K562 (cell line): ENCODE measurements around the gene C18orf32. TPM values are rescaled to one million over a fixed set of nuclear protein-coding genes. Genes with fewer than 3 reads are reported as not detected.

Experiments
- ATAC-seq: fragments of 200-7000 bp; cut with Tn5 transposase; 3 replicates; pipeline ENCODE4 v1.9.1; 2020; ENCODE audit warnings: moderate library complexity
- BruUV-seq: library from RNA; stranded (reverse); fragments of 400-500 nt; replicated peaks from 2 replicates; lab custom pipeline; 2021; lab: Mats Ljungman, UMichigan
- CTCF ChIA-PET: fragments of 300-600 bp; formaldehyde crosslinking; extraction: SDS; loops from one replicate; lab custom pipeline; 2021; ENCODE audit warnings: low intra/inter-chr PET ratio; lab: Yijun Ruan, JAX
- POLR2A ChIA-PET: fragments of 300-600, 350-650 bp; sonication (Branson Sonifier 250); formaldehyde crosslinking; extraction: SDS; loops from one replicate; lab custom pipeline; 2021; ENCODE audit warnings: antibody characterized with exemption, inconsistent platforms; lab: Yijun Ruan, JAX
- DNase-seq, 4 experiments: peaks; one replicate each; pipeline versions ENCODE4 v3.0.0 to v3.0.0-alpha.2; 2011 to 2018; ENCODE audit warnings: low spot score in 3 of 4, mixed read lengths in 3 of 4; ENCODE audit errors: extremely low read depth in 1 of 4
- FAIRE-seq: peaks from 2 replicates; lab custom pipeline; 2011; peaks lifted over from hg19 to GRCh38; lab: Jason Lieb, UNC
- H2AFZ ChIP-seq: 2 replicates; pipeline ENCODE4 v1.6.0; 2011; ENCODE audit warnings: low read depth, low read length, control low read depth, inconsistent platforms
- H3K27ac ChIP-seq: fragments of 200-600 bp; 3 replicates; pipeline ENCODE4 v1.8.0; 2011; ENCODE audit warnings: low read depth, mild to moderate bottlenecking, control low read depth, inconsistent platforms, low read length, moderate library complexity, mixed read lengths; ENCODE audit errors: extremely low read depth
- H3K27me3 ChIP-seq, 2 experiments: fragments of 300-600 bp in 1 of 2; 2 replicates in 1 of 2; 3 replicates in 1 of 2; pipeline versions ENCODE4 v1.6.0 to v1.8.0; 2011; ENCODE audit warnings: inconsistent platforms in 2 of 2, low read length in 2 of 2, mild to moderate bottlenecking in 1 of 2, mixed read lengths in 1 of 2, moderate library complexity in 1 of 2; ENCODE audit not compliant: control insufficient read depth in 2 of 2, insufficient read depth in 2 of 2
- H3K36me3 ChIP-seq: fragments of 300-600 bp; 3 replicates; pipeline ENCODE4 v1.8.0; 2011; ENCODE audit warnings: mild to moderate bottlenecking, low read length, inconsistent platforms; ENCODE audit not compliant: control insufficient read depth, insufficient read depth
- H3K4me1 ChIP-seq, 2 experiments: fragments of 200-600 bp in 1 of 2; replicated peaks in 1 of 2; 2 replicates in 1 of 2; 3 replicates in 1 of 2; pipeline versions ENCODE4 v1.5.1 to v1.8.0; 2011; ENCODE audit warnings: inconsistent platforms in 2 of 2, low read length in 2 of 2, mild to moderate bottlenecking in 1 of 2, mixed read lengths in 1 of 2, moderate library complexity in 1 of 2; ENCODE audit not compliant: control insufficient read depth in 2 of 2, insufficient read depth in 2 of 2
- H3K4me2 ChIP-seq: 2 replicates; pipeline ENCODE4 v1.6.1; 2011; ENCODE audit warnings: low read length, control low read depth, inconsistent platforms, mixed read lengths; ENCODE audit not compliant: insufficient read depth
- H3K4me3 ChIP-seq: fragments of 200-600 bp; sonication (generic), shearing (Covaris generic); 2 replicates; pipeline ENCODE4 v1.5.1; 2016; ENCODE audit warnings: control low read depth, inconsistent platforms
- H3K79me2 ChIP-seq: fragments of 200-600 bp; 3 replicates; pipeline ENCODE4 v1.8.0; 2011; ENCODE audit warnings: low read length, inconsistent platforms; ENCODE audit not compliant: control insufficient read depth, insufficient read depth
- H3K9ac ChIP-seq, 2 experiments: 2 replicates each; pipeline versions ENCODE4 v1.6.0 to v1.6.1; 2011; ENCODE audit warnings: low read depth in 2 of 2, low read length in 2 of 2, control low read depth in 1 of 2, inconsistent platforms in 1 of 2, mild to moderate bottlenecking in 1 of 2, mixed read lengths in 1 of 2; ENCODE audit not compliant: insufficient read depth in 1 of 2
- H3K9me1 ChIP-seq: one replicate; pipeline ENCODE4 v1.6.0; 2011; ENCODE audit warnings: inconsistent platforms, mild to moderate bottlenecking, low read length, moderate library complexity; ENCODE audit not compliant: control insufficient read depth, insufficient read depth
- H3K9me3 ChIP-seq: replicated peaks from 2 replicates; pipeline ENCODE4 v1.5.1; 2011; ENCODE audit warnings: low read depth, low read length, inconsistent platforms; ENCODE audit not compliant: control insufficient read depth, insufficient read depth
- H4K20me1 ChIP-seq: replicated peaks from 2 replicates; pipeline ENCODE4 v1.6.1; 2011; ENCODE audit warnings: low read length, inconsistent platforms, mixed read lengths; ENCODE audit not compliant: control insufficient read depth, insufficient read depth
- BCL6 ChIP-seq: fragments of 250-450 bp; sonication (Bioruptor Pico); IDR thresholded peaks from 2 replicates; pipeline ENCODE4 v1.4.0; 2020
- MEIS2 ChIP-seq: fragments of 450-650 bp; IDR thresholded peaks from 2 replicates; pipeline ENCODE4 v1.6.1; 2014; ENCODE audit warnings: mild to moderate bottlenecking; ENCODE audit not compliant: partially characterized antibody
- PBX2 ChIP-seq, 2 experiments: IDR thresholded peaks in 1 of 2; conservative IDR thresholded peaks in 1 of 2; 2 replicates each; pipeline ENCODE4 v1.6.1; 2016; ENCODE audit warnings: low read depth in 2 of 2, mild to moderate bottlenecking in 1 of 2, missing compliant biosample characterization in 1 of 2, missing genetic modification characterization in 1 of 2, moderate library complexity in 1 of 2
- PHB ChIP-seq: fragments of 250-450 bp; sonication (Bioruptor Pico); IDR thresholded peaks from 2 replicates; pipeline ENCODE4 v1.5.0; 2021
- POLR2B ChIP-seq: fragments of 450-650 bp; IDR thresholded peaks from 2 replicates; pipeline ENCODE4 v1.6.1; 2018; ENCODE audit warnings: low read depth; ENCODE audit not compliant: partially characterized antibody
- WGBS: fragments of 100-300 bp; shearing (Covaris generic); methylation state at CpG from one replicate; pipeline ENCODE4 v1.1.6; 2016; ENCODE audit warnings: low coverage, mixed read lengths; ENCODE audit not compliant: insufficient coverage; ENCODE audit errors: missing lambda C conversion rate; 5-methylcytosine and 5-hydroxymethylcytosine counted together
- in situ Hi-C: fragments of 300-500 bp; cut with MboI; formaldehyde crosslinking; loops from 4 replicates; pipeline ENCODE4 v1.15.0; 2018; ENCODE audit warnings: inconsistent platforms, mixed read lengths
- intact Hi-C: fragments of 100-400 bp; cut with micrococcal nuclease; formaldehyde crosslinking; loops from 2 replicates; pipeline ENCODE4 v1.14.2; 2022
- polyA plus RNA-seq, 8 experiments: library from polyadenylated mRNA; depleted of rRNA in 4 of 8; stranded (reverse) in 5 of 8; unstranded in 3 of 8; fragments of >200 nt; fragmentation: Nextera tagmentation in 2 of 8; fragmentation: Illumina TruSeq in 1 of 8; extraction: Ambion mirVana in 2 of 8; extraction: Trizol in 1 of 8; gene quantifications; 2 replicates each; pipeline versions ENCODE4 v1.2.1 to v1.2.3, GENCODE V29; 2011 to 2014; ENCODE audit warnings: inconsistent platforms in 1 of 8, missing spikeins in 1 of 8
- total RNA-seq, 7 experiments: library from RNA; depleted of rRNA in 6 of 7; stranded (reverse); fragments of >200 nt in 6 of 7; fragmentation: Illumina TruSeq in 2 of 7; extraction: Trizol in 2 of 7; gene quantifications; 2 replicates each; pipeline versions ENCODE4 v1.2.1 to v1.2.3, GENCODE V29; 2011 to 2021; ENCODE audit warnings: low replicate concordance in 1 of 7

C18orf32 gene
- total and polyA plus RNA-seq, 9 of the 15 experiments (the other 6 are each of a cell fraction or from before 2014, with no cell fraction given), result 8.5 to 35.0 (median 20.4) TPM

GRCh38 chr18:49503931-49504330 is 16.9 kb upstream of the C18orf32 start:
- DNase-seq, result no peak
- Histone ChIP-seq H3K4me3 (no peak overlapping the region), H3K9ac (no peak overlapping the region), H3K79me2 (no peaks in the 10 kb centered on the region), H2AFZ (no peak overlapping the region), H3K36me3 (no peaks in the 10 kb centered on the region), H4K20me1 (no peaks in the 10 kb centered on the region), H3K9me1 (no peaks in the 10 kb centered on the region), H3K9me3 (no peaks in the 10 kb centered on the region), H3K27me3 (no peaks in the 10 kb centered on the region; a peak in 1 of 5 replicates), H3K4me2 (no peak overlapping the region), H3K27ac (no peak overlapping the region), H3K4me1 (0 out of 5 replicates have a peak, but pooled peaks cover 0 to 2% of the 10 kb centered on the region in 2 experiments)
- ChIA-PET POLR2A (interaction anchor here (0.6 kb wide), 1 partner anchor 287 kb away, joined by 3 read pairs; no protein-coding TSS in a partner anchor), CTCF (no interaction called here)
- no peak for TF ChIP-seq PBX2 (CRISPR knock-in tag; IDR thresholded peaks at IDR 0.05; ENCODE audit: low read depth)
- TF ChIP-seq PBX2 (tag; conservative IDR thresholded peaks at IDR 0.05; ENCODE audit: low read depth), result peak; percentile 56
- TF ChIP-seq PHB (CRISPR knock-in tag), result no peak
- peak; percentile 22 for TF ChIP-seq MEIS2
- no peak for TF ChIP-seq POLR2B
- TF ChIP-seq BCL6 (CRISPR knock-in tag), result no peak
- no peak for ATAC-seq
- 0% methylated on average over 1 of the region's 1 CpG for WGBS
- in situ Hi-C loops (no loop called here), intact Hi-C loops (no loop called here)
- no peak for FAIRE-seq
- no TSS peak for BruUV-seq
